GM23338 (cell line): Measurements from ENCODE around the gene MTMR3. TPM values are rescaled to one million over a fixed set of nuclear protein-coding genes. Genes with fewer than 3 reads are reported as not detected.

ENCODE experiments used
- ATAC-seq: fragments of 200-7000 bp; cut with Tn5 transposase; 3 replicates; pipeline ENCODE4 v1.9.1; 2020
- DNase-seq: peaks from one replicate; pipeline ENCODE4 v3.0.0-alpha.2; 2015; ENCODE audit warnings: low spot score
- H2AFZ ChIP-seq: fragments of 200-600 bp; sonication (generic); 2 replicates; pipeline ENCODE4 v1.8.0; 2016; ENCODE audit warnings: antibody characterized with exemption, mild to moderate bottlenecking, moderate library complexity
- H3F3A ChIP-seq: fragments of 200-600 bp; sonication (generic); replicated peaks from 2 replicates; pipeline ENCODE4 v1.8.0; 2017; ENCODE audit warnings: antibody characterized with exemption, mixed run types, low read depth
- H3K27ac ChIP-seq: fragments of 200-600 bp; sonication (generic); 2 replicates; pipeline ENCODE4 v1.6.1; 2016; ENCODE audit warnings: low read depth
- H3K27me3 ChIP-seq: fragments of 200-600 bp; sonication (generic); 2 replicates; pipeline ENCODE4 v1.8.0; 2016; ENCODE audit warnings: mild to moderate bottlenecking, mixed run types, moderate library complexity; ENCODE audit not compliant: insufficient read depth
- H3K36me3 ChIP-seq: fragments of 200-600 bp; sonication (generic); 2 replicates; pipeline ENCODE4 v1.8.0; 2016; ENCODE audit warnings: mild to moderate bottlenecking; ENCODE audit not compliant: insufficient read depth
- H3K4me1 ChIP-seq: fragments of 200-600 bp; sonication (generic); 2 replicates; pipeline ENCODE4 v1.8.0; 2016; ENCODE audit warnings: mild to moderate bottlenecking, moderate library complexity; ENCODE audit not compliant: insufficient read depth
- H3K4me2 ChIP-seq: fragments of 200-600 bp; sonication (generic); 2 replicates; pipeline ENCODE4 v1.7.1; 2017; ENCODE audit warnings: mixed run types
- H3K4me3 ChIP-seq: fragments of 200-600 bp; sonication (generic); 2 replicates; pipeline ENCODE4 v1.6.1; 2016; ENCODE audit warnings: mixed run types
- H3K79me2 ChIP-seq: fragments of 200-600 bp; sonication (generic); replicated peaks from 2 replicates; pipeline ENCODE4 v1.8.0; 2017; ENCODE audit warnings: mild to moderate bottlenecking; ENCODE audit not compliant: insufficient read depth
- H3K9me2 ChIP-seq: fragments of 200-600 bp; sonication (generic); 2 replicates; pipeline ENCODE4 v1.8.0; 2017; ENCODE audit not compliant: insufficient read depth
- H4K20me1 ChIP-seq: fragments of 200-600 bp; sonication (generic); replicated peaks from 2 replicates; pipeline ENCODE4 v1.8.0; 2017; ENCODE audit warnings: mild to moderate bottlenecking; ENCODE audit not compliant: insufficient read depth
- H3K27ac Mint-ChIP-seq: 2 replicates; pipeline ENCODE4 v1.8.0; 2020; ENCODE audit warnings: inconsistent platforms, mild to moderate bottlenecking, moderate library complexity, mixed read lengths
- H3K27me3 Mint-ChIP-seq: 3 replicates; pipeline ENCODE4 v1.8.0; 2022; ENCODE audit warnings: low read depth, mild to moderate bottlenecking, moderate library complexity, mixed read lengths, inconsistent platforms; ENCODE audit not compliant: insufficient read depth, poor library complexity
- H3K36me3 Mint-ChIP-seq: 3 replicates; pipeline ENCODE4 v1.8.0; 2021; ENCODE audit warnings: low read depth, mild to moderate bottlenecking, inconsistent platforms, moderate library complexity, mixed read lengths
- H3K4me1 Mint-ChIP-seq: 3 replicates; pipeline ENCODE4 v1.8.0; 2020; ENCODE audit warnings: mild to moderate bottlenecking, inconsistent platforms, mixed read lengths
- H3K4me3 Mint-ChIP-seq: 3 replicates; pipeline ENCODE4 v1.8.0; 2021; ENCODE audit warnings: moderate library complexity, mild to moderate bottlenecking, inconsistent platforms, mixed read lengths
- H3K9me3 Mint-ChIP-seq: 3 replicates; pipeline ENCODE4 v1.8.0; 2020; ENCODE audit warnings: moderate library complexity, mild to moderate bottlenecking, inconsistent platforms, mixed read lengths
- CREB1 ChIP-seq: fragments of 250-450 bp; sonication (Bioruptor Pico); IDR thresholded peaks from 2 replicates; pipeline ENCODE4 v1.5.0; 2020; ENCODE audit warnings: low read depth, mild to moderate bottlenecking, moderate library complexity
- EZH2 ChIP-seq: fragments of 200-600 bp; sonication (generic); IDR thresholded peaks from one replicate; pipeline ENCODE4 v1.8.0; 2017; ENCODE audit warnings: antibody characterized with exemption, mild to moderate bottlenecking, low read depth; ENCODE audit not compliant: unreplicated experiment
- EZH2phosphoT487 ChIP-seq: fragments of 200-600 bp; sonication (generic); IDR thresholded peaks from one replicate; pipeline ENCODE4 v1.8.1; 2018; ENCODE audit warnings: antibody characterized with exemption; ENCODE audit not compliant: unreplicated experiment
- JUNB ChIP-seq: IDR thresholded peaks from one replicate; pipeline ENCODE4 v1.6.1; 2016; ENCODE audit warnings: antibody characterized with exemption; ENCODE audit not compliant: unreplicated experiment
- NANOG ChIP-seq: IDR thresholded peaks from 2 replicates; pipeline ENCODE4 v1.6.1; 2016; ENCODE audit warnings: antibody characterized with exemption, borderline replicate concordance
- POLR2AphosphoS5 ChIP-seq: IDR thresholded peaks from 2 replicates; pipeline ENCODE4 v1.6.1; 2016; ENCODE audit warnings: antibody characterized with exemption, low read depth
- STAT1 ChIP-seq: IDR thresholded peaks from one replicate; pipeline ENCODE4 v1.6.1; 2016; ENCODE audit warnings: antibody characterized with exemption; ENCODE audit not compliant: unreplicated experiment
- ZNF114 ChIP-seq: fragments of 250-450 bp; sonication (Bioruptor Pico); IDR thresholded peaks from 2 replicates; pipeline ENCODE4 v1.5.0; 2020; ENCODE audit warnings: mild to moderate bottlenecking, moderate library complexity
- ZNF331 ChIP-seq: fragments of 250-450 bp; sonication (Bioruptor Pico); IDR thresholded peaks from 2 replicates; pipeline ENCODE4 v1.5.0; 2020; ENCODE audit warnings: low read depth, mild to moderate bottlenecking, moderate library complexity
- polyA plus RNA-seq: library from polyadenylated mRNA; unstranded; fragments of >200 nt; fragmentation: Nextera tagmentation; extraction: Ambion mirVana; gene quantifications from 2 replicates; pipeline ENCODE4 v1.2.1, GENCODE V29; 2016
- total RNA-seq: library from RNA; depleted of rRNA; stranded (reverse); fragments of >200 nt; shearing (Covaris generic); gene quantifications from 2 replicates; pipeline ENCODE4 v1.2.3, GENCODE V29; 2014
- TF ChIP-seq, protein P1 (sequence below), 2 experiments: fragments of 200-600 bp in 1 of 2; sonication (generic) in 1 of 2; conservative IDR thresholded peaks; 2 replicates each; pipeline versions ENCODE4 v1.5.1 to v1.6.1; 2016 to 2017; ENCODE audit warnings: antibody characterized with exemption in 2 of 2, low read depth in 2 of 2, mild to moderate bottlenecking in 2 of 2, moderate library complexity in 1 of 2
- TF ChIP-seq, protein P2 (sequence below): fragments of 250-450 bp; sonication (Bioruptor Pico); IDR thresholded peaks from 2 replicates; pipeline ENCODE4 v1.5.0; 2020; ENCODE audit warnings: mild to moderate bottlenecking, moderate library complexity
- TF ChIP-seq, protein P3 (sequence below): IDR thresholded peaks from one replicate; pipeline ENCODE4 v1.6.1; 2018; ENCODE audit warnings: antibody characterized with exemption; ENCODE audit not compliant: unreplicated experiment
- TF ChIP-seq, protein P4 (sequence below): IDR thresholded peaks from 2 replicates; pipeline ENCODE4 v1.6.1; 2016; ENCODE audit warnings: antibody characterized with exemption

Gene MTMR3
- total and polyA plus RNA-seq, 2 experiments from 2014 or later = 5.2 to 27.4 TPM

DNA sequence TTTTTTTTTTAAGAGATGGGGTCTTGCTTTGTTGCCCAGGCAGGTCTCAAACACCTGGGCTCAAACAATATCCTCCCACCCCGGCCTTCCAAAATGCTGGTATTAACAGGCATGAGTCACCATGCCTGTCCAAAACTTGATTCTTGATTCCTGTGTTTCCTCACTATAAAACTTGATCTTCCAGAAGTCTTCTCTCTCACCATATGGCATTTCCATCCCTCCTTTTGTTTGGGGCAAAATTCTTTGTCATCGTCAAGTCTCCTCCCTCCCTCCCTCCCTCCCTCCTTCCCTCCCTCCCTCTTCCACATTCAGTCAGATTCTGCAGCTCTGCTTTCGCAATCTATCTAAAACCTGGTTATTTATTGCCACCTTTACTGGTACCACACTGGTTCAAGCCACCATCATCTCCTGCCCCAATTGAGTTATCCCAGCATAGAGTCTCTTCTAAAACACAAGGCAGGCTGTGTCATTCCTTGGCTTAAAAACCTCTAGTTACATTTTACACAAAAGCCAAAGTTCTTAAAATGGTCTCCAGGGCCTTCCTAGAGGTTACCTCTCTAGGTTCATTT is 132.3 kb downstream of the MTMR3 start:
- Histone ChIP-seq H2AFZ (no peak overlapping the region), H3K4me3 (no peak overlapping the region), H4K20me1 (no peaks in the 10 kb centered on the region; the same call in 1 of the 2 replicates), H3F3A (no peaks in the 10 kb centered on the region), H3K4me1 (no peaks in the 10 kb centered on the region), H3K9me2 (no peaks in the 10 kb centered on the region), H3K27me3 (no peaks in the 10 kb centered on the region), H3K79me2 (no peaks in the 10 kb centered on the region), H3K27ac (no peak overlapping the region), H3K4me2 (no peak overlapping the region), H3K36me3 (no peaks in the 10 kb centered on the region; the same call in none of the 2 replicates)
- H3K36me3 Mint-ChIP-seq = peaks cover 23% of the 10 kb centered on the region
- DNase-seq (no peak), ATAC-seq (no peak)
- H3K27me3 Mint-ChIP-seq = no peaks in the 10 kb centered on the region
- no peak overlapping the region for H3K4me3 Mint-ChIP-seq
- no peak overlapping the region for H3K27ac Mint-ChIP-seq
- H3K4me1 Mint-ChIP-seq = no peaks in the 10 kb centered on the region
- H3K9me3 Mint-ChIP-seq = no peaks in the 10 kb centered on the region
- TF ChIP-seq, protein P1, sequence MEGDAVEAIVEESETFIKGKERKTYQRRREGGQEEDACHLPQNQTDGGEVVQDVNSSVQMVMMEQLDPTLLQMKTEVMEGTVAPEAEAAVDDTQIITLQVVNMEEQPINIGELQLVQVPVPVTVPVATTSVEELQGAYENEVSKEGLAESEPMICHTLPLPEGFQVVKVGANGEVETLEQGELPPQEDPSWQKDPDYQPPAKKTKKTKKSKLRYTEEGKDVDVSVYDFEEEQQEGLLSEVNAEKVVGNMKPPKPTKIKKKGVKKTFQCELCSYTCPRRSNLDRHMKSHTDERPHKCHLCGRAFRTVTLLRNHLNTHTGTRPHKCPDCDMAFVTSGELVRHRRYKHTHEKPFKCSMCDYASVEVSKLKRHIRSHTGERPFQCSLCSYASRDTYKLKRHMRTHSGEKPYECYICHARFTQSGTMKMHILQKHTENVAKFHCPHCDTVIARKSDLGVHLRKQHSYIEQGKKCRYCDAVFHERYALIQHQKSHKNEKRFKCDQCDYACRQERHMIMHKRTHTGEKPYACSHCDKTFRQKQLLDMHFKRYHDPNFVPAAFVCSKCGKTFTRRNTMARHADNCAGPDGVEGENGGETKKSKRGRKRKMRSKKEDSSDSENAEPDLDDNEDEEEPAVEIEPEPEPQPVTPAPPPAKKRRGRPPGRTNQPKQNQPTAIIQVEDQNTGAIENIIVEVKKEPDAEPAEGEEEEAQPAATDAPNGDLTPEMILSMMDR (conservative IDR thresholded peaks at IDR 0.05; ENCODE audit: low read depth in 2 of 2) = no peak
- TF ChIP-seq, protein P2, sequence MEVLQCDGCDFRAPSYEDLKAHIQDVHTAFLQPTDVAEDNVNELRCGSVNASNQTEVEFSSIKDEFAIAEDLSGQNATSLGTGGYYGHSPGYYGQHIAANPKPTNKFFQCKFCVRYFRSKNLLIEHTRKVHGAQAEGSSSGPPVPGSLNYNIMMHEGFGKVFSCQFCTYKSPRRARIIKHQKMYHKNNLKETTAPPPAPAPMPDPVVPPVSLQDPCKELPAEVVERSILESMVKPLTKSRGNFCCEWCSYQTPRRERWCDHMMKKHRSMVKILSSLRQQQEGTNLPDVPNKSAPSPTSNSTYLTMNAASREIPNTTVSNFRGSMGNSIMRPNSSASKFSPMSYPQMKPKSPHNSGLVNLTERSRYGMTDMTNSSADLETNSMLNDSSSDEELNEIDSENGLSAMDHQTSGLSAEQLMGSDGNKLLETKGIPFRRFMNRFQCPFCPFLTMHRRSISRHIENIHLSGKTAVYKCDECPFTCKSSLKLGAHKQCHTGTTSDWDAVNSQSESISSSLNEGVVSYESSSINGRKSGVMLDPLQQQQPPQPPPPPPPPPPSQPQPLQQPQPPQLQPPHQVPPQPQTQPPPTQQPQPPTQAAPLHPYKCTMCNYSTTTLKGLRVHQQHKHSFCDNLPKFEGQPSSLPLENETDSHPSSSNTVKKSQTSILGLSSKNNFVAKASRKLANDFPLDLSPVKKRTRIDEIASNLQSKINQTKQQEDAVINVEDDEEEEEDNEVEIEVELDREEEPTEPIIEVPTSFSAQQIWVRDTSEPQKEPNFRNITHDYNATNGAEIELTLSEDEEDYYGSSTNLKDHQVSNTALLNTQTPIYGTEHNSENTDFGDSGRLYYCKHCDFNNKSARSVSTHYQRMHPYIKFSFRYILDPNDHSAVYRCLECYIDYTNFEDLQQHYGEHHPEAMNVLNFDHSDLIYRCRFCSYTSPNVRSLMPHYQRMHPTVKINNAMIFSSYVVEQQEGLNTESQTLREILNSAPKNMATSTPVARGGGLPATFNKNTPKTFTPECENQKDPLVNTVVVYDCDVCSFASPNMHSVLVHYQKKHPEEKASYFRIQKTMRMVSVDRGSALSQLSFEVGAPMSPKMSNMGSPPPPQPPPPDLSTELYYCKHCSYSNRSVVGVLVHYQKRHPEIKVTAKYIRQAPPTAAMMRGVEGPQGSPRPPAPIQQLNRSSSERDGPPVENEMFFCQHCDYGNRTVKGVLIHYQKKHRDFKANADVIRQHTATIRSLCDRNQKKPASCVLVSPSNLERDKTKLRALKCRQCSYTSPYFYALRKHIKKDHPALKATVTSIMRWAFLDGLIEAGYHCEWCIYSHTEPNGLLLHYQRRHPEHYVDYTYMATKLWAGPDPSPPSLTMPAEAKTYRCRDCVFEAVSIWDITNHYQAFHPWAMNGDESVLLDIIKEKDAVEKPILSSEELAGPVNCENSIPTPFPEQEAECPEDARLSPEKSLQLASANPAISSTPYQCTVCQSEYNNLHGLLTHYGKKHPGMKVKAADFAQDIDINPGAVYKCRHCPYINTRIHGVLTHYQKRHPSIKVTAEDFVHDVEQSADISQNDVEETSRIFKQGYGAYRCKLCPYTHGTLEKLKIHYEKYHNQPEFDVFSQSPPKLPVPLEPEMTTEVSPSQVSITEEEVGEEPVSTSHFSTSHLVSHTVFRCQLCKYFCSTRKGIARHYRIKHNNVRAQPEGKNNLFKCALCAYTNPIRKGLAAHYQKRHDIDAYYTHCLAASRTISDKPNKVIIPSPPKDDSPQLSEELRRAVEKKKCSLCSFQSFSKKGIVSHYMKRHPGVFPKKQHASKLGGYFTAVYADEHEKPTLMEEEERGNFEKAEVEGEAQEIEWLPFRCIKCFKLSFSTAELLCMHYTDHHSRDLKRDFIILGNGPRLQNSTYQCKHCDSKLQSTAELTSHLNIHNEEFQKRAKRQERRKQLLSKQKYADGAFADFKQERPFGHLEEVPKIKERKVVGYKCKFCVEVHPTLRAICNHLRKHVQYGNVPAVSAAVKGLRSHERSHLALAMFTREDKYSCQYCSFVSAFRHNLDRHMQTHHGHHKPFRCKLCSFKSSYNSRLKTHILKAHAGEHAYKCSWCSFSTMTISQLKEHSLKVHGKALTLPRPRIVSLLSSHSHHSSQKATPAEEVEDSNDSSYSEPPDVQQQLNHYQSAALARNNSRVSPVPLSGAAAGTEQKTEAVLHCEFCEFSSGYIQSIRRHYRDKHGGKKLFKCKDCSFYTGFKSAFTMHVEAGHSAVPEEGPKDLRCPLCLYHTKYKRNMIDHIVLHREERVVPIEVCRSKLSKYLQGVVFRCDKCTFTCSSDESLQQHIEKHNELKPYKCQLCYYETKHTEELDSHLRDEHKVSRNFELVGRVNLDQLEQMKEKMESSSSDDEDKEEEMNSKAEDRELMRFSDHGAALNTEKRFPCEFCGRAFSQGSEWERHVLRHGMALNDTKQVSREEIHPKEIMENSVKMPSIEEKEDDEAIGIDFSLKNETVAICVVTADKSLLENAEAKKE (CRISPR knock-in tag) = no peak
- TF ChIP-seq, protein P3, sequence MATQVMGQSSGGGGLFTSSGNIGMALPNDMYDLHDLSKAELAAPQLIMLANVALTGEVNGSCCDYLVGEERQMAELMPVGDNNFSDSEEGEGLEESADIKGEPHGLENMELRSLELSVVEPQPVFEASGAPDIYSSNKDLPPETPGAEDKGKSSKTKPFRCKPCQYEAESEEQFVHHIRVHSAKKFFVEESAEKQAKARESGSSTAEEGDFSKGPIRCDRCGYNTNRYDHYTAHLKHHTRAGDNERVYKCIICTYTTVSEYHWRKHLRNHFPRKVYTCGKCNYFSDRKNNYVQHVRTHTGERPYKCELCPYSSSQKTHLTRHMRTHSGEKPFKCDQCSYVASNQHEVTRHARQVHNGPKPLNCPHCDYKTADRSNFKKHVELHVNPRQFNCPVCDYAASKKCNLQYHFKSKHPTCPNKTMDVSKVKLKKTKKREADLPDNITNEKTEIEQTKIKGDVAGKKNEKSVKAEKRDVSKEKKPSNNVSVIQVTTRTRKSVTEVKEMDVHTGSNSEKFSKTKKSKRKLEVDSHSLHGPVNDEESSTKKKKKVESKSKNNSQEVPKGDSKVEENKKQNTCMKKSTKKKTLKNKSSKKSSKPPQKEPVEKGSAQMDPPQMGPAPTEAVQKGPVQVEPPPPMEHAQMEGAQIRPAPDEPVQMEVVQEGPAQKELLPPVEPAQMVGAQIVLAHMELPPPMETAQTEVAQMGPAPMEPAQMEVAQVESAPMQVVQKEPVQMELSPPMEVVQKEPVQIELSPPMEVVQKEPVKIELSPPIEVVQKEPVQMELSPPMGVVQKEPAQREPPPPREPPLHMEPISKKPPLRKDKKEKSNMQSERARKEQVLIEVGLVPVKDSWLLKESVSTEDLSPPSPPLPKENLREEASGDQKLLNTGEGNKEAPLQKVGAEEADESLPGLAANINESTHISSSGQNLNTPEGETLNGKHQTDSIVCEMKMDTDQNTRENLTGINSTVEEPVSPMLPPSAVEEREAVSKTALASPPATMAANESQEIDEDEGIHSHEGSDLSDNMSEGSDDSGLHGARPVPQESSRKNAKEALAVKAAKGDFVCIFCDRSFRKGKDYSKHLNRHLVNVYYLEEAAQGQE = no peak
- no peak for TF ChIP-seq CREB1 (CRISPR knock-in tag)
- no peak for TF ChIP-seq NANOG
- no peak for TF ChIP-seq JUNB
- no peak for TF ChIP-seq EZH2
- TF ChIP-seq ZNF331 (CRISPR knock-in tag) = no peak
- no peak for TF ChIP-seq STAT1
- TF ChIP-seq, protein P4, sequence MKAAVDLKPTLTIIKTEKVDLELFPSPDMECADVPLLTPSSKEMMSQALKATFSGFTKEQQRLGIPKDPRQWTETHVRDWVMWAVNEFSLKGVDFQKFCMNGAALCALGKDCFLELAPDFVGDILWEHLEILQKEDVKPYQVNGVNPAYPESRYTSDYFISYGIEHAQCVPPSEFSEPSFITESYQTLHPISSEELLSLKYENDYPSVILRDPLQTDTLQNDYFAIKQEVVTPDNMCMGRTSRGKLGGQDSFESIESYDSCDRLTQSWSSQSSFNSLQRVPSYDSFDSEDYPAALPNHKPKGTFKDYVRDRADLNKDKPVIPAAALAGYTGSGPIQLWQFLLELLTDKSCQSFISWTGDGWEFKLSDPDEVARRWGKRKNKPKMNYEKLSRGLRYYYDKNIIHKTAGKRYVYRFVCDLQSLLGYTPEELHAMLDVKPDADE = no peak
- no peak for TF ChIP-seq ZNF114 (CRISPR knock-in tag)
- TF ChIP-seq EZH2phosphoT487 = no peak
- TF ChIP-seq POLR2AphosphoS5 = no peak
